K562 (cell line): Measurements from ENCODE around the gene SNUPN. TPM values are rescaled to one million over a fixed set of nuclear protein-coding genes. Genes with fewer than 3 reads are reported as not detected.

Experiments used
- BHLHE40 ChIP-seq: IDR thresholded peaks from 2 replicates; pipeline ENCODE4 v1.6.1; 2011; ENCODE audit warnings: low read length, improper control_type of control experiment
- CBFA2T3 ChIP-seq: fragments of 450-650 bp; IDR thresholded peaks from 2 replicates; pipeline ENCODE4 v1.6.1; 2017
- CHD2 ChIP-seq: IDR thresholded peaks from 2 replicates; pipeline ENCODE4 v1.6.1; 2011; ENCODE audit warnings: low read depth, low read length
- GTF2F1 ChIP-seq: IDR thresholded peaks from 2 replicates; pipeline ENCODE4 v1.6.1; 2011; ENCODE audit warnings: low read depth, low read length, improper control_type of control experiment
- HMG20B ChIP-seq: fragments of 250-450 bp; sonication (Bioruptor Pico); IDR thresholded peaks from 2 replicates; pipeline ENCODE4 v1.5.0; 2021; ENCODE audit warnings: mild to moderate bottlenecking
- NCOA4 ChIP-seq: fragments of 450-650 bp; IDR thresholded peaks from 2 replicates; pipeline ENCODE4 v1.6.1; 2018; ENCODE audit warnings: mild to moderate bottlenecking; ENCODE audit not compliant: partially characterized antibody
- NCOR1 ChIP-seq: fragments of 450-650 bp; IDR thresholded peaks from 2 replicates; pipeline ENCODE4 v1.6.1; 2016; ENCODE audit warnings: mild to moderate bottlenecking, moderate library complexity
- NR3C1 ChIP-seq: sonication (generic); formaldehyde crosslinking; IDR thresholded peaks from 2 replicates; pipeline ENCODE4 v1.8.1; 2022; ENCODE audit warnings: missing genetic modification reagents
- NUFIP1 ChIP-seq: fragments of 450-650 bp; IDR thresholded peaks from 2 replicates; pipeline ENCODE4 v1.6.1; 2018; ENCODE audit not compliant: partially characterized antibody
- PRMT5 ChIP-seq: sonication (generic); formaldehyde crosslinking; IDR thresholded peaks from 2 replicates; pipeline ENCODE4 v1.5.0; 2020; ENCODE audit warnings: missing genetic modification reagents
- PTRF ChIP-seq: fragments of 450-650 bp; IDR thresholded peaks from 2 replicates; pipeline ENCODE4 v1.6.1; 2016; ENCODE audit warnings: mild to moderate bottlenecking, missing genetic modification characterization, missing compliant biosample characterization
- TCF3 ChIP-seq: sonication (generic); formaldehyde crosslinking; IDR thresholded peaks from 2 replicates; pipeline ENCODE4 v1.4.0; 2020; ENCODE audit warnings: mild to moderate bottlenecking, missing genetic modification reagents
- ZNF436 ChIP-seq: fragments of 250-450, 450-650 bp; sonication (Bioruptor Pico); formaldehyde crosslinking; IDR thresholded peaks from 2 replicates; pipeline ENCODE4 v1.7.0; 2020; ENCODE audit warnings: mild to moderate bottlenecking
- ZNF507 ChIP-seq: conservative IDR thresholded peaks from 2 replicates; pipeline ENCODE4 v1.6.1; 2017; ENCODE audit warnings: missing genetic modification characterization, missing compliant biosample characterization
- ZNF764 ChIP-seq: fragments of 250-450 bp; sonication (Bioruptor Pico); IDR thresholded peaks from 2 replicates; pipeline ENCODE4 v1.4.0; 2020; ENCODE audit warnings: low read depth, mild to moderate bottlenecking, moderate library complexity
- ZNF778 ChIP-seq: fragments of 450-650 bp; formaldehyde crosslinking; IDR thresholded peaks from 2 replicates; pipeline ENCODE4 v1.4.0; 2020; ENCODE audit warnings: mild to moderate bottlenecking, moderate library complexity
- polyA plus RNA-seq, 8 experiments: library from polyadenylated mRNA; depleted of rRNA in 4 of 8; stranded (reverse) in 5 of 8; unstranded in 3 of 8; fragments of >200 nt; fragmentation: Nextera tagmentation in 2 of 8; fragmentation: Illumina TruSeq in 1 of 8; extraction: Ambion mirVana in 2 of 8; extraction: Trizol in 1 of 8; gene quantifications; 2 replicates each; pipeline versions ENCODE4 v1.2.1 to v1.2.3, GENCODE V29; 2011 to 2014; ENCODE audit warnings: inconsistent platforms in 1 of 8, missing spikeins in 1 of 8
- total RNA-seq, 7 experiments: library from RNA; depleted of rRNA in 6 of 7; stranded (reverse); fragments of >200 nt in 6 of 7; fragmentation: Illumina TruSeq in 2 of 7; extraction: Trizol in 2 of 7; gene quantifications; 2 replicates each; pipeline versions ENCODE4 v1.2.1 to v1.2.3, GENCODE V29; 2011 to 2021; ENCODE audit warnings: low replicate concordance in 1 of 7
- TF ChIP-seq, protein P1 (sequence below): sonication (generic); formaldehyde crosslinking; IDR thresholded peaks from 2 replicates; pipeline ENCODE4 v1.8.1; 2023; ENCODE audit warnings: mild to moderate bottlenecking, missing genetic modification reagents
- TF ChIP-seq, protein P2 (sequence below): fragments of 450-650 bp; IDR thresholded peaks from 2 replicates; pipeline ENCODE4 v1.6.1; 2016; ENCODE audit warnings: antibody characterized with exemption
- TF ChIP-seq, protein P3 (sequence below): sonication (generic); formaldehyde crosslinking; IDR thresholded peaks from 2 replicates; pipeline ENCODE4 v1.8.0; 2022; ENCODE audit warnings: mild to moderate bottlenecking, missing genetic modification reagents
- TF ChIP-seq, protein P4 (sequence below): sonication (generic); formaldehyde crosslinking; IDR thresholded peaks from 2 replicates; pipeline ENCODE4 v1.8.0; 2022; ENCODE audit warnings: mild to moderate bottlenecking, missing genetic modification reagents
- TF ChIP-seq, protein P5 (sequence below), 2 experiments: fragments of 200-800 bp in 1 of 2; sonication (Bioruptor generic) in 1 of 2; sonication (generic) in 1 of 2; formaldehyde crosslinking in 1 of 2; IDR thresholded peaks in 1 of 2; conservative IDR thresholded peaks in 1 of 2; 2 replicates each; pipeline versions ENCODE4 v1.5.0 to v1.6.1; 2016 to 2020; ENCODE audit warnings: missing compliant biosample characterization in 1 of 2, missing genetic modification characterization in 1 of 2, missing genetic modification reagents in 1 of 2

The SNUPN gene
- total and polyA plus RNA-seq, 9 of the 15 experiments (the other 6 are each of a cell fraction or from before 2014, with no cell fraction given), result 32.2 to 78.3 (median 40.0) TPM

DNA sequence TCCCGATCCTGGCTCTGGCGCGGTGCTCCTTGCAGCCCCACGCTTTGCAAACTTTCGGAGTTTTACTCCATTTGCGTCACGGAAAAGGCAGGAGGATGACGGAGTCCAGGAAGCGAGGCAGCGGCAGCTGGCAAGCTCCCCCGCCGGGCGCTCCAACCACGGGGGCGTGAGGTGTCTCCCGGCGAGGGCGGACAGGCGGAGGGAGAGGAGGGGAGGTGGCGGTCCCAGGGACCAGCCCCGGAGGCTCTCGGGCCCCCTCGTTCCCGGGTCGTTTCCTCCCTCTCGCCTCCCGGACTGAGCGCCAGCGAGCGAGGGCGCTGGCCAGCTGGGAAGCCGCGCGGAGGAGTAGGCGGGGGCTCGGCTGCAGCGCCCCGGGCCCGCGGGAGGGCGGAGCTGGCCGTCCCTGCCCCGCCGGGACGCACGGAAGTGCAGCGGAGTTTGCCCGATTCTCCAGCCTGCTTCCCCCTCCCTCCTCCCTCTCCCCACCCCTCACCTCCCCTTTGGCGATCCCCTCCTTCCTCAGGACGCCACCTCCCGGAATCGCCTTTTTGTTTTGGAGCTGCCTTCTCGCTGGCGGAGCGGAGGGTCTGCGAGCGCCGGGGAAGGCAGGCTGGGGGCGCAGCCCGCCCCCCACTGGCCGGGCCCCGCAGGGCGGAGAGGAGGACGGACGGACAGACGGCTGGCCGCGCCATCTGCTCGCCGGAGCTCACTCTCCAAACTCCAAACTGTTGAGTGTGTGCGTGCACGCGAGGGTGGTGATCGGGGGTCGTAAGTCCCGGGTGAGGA is 22.0 kb upstream of the SNUPN start, which contains the start of gene SNX33 (continued):
- TF ChIP-seq NCOA4, result no peak
- no peak for TF ChIP-seq CHD2
- TF ChIP-seq, protein P1, sequence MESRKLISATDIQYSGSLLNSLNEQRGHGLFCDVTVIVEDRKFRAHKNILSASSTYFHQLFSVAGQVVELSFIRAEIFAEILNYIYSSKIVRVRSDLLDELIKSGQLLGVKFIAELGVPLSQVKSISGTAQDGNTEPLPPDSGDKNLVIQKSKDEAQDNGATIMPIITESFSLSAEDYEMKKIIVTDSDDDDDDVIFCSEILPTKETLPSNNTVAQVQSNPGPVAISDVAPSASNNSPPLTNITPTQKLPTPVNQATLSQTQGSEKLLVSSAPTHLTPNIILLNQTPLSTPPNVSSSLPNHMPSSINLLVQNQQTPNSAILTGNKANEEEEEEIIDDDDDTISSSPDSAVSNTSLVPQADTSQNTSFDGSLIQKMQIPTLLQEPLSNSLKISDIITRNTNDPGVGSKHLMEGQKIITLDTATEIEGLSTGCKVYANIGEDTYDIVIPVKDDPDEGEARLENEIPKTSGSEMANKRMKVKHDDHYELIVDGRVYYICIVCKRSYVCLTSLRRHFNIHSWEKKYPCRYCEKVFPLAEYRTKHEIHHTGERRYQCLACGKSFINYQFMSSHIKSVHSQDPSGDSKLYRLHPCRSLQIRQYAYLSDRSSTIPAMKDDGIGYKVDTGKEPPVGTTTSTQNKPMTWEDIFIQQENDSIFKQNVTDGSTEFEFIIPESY, result no peak
- no peak for TF ChIP-seq GTF2F1
- TF ChIP-seq, protein P2, sequence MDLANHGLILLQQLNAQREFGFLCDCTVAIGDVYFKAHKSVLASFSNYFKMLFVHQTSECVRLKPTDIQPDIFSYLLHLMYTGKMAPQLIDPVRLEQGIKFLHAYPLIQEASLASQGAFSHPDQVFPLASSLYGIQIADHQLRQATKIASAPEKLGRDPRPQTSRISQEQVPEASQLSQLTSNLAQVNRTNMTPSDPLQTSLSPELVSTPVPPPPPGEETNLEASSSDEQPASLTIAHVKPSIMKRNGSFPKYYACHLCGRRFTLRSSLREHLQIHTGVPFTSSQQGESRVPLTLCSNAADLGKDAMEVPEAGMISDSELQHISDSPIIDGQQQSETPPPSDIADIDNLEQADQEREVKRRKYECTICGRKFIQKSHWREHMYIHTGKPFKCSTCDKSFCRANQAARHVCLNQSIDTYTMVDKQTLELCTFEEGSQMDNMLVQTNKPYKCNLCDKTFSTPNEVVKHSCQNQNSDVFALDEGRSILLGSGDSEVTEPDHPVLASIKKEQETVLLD, result no peak; the same call in 1 of the 2 replicates
- TF ChIP-seq CBFA2T3, result no peak
- peak; percentile 19; the same call in 1 of the 2 replicates for TF ChIP-seq TCF3
- no peak for TF ChIP-seq NR3C1
- no peak for TF ChIP-seq ZNF778
- no peak for TF ChIP-seq PTRF (tag)
- TF ChIP-seq ZNF764, result no peak
- no peak for TF ChIP-seq ZNF436 (CRISPR knock-in tag)
- TF ChIP-seq PRMT5 (CRISPR knock-in tag), result no peak
- TF ChIP-seq NCOR1, result no peak; the same call in 1 of the 2 replicates
- TF ChIP-seq BHLHE40, result 0 out of 2 replicates have a peak, but pooled peaks have one; percentile 26
- TF ChIP-seq, protein P3, sequence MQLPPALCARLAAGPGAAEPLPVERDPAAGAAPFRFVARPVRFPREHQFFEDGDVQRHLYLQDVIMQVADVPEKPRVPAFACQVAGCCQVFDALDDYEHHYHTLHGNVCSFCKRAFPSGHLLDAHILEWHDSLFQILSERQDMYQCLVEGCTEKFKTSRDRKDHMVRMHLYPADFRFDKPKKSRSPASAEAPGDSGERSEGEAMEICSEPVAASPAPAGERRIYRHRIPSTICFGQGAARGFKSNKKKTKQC (CRISPR knock-in tag), result no peak
- TF ChIP-seq ZNF507 (tag), result no peak
- TF ChIP-seq, protein P4, sequence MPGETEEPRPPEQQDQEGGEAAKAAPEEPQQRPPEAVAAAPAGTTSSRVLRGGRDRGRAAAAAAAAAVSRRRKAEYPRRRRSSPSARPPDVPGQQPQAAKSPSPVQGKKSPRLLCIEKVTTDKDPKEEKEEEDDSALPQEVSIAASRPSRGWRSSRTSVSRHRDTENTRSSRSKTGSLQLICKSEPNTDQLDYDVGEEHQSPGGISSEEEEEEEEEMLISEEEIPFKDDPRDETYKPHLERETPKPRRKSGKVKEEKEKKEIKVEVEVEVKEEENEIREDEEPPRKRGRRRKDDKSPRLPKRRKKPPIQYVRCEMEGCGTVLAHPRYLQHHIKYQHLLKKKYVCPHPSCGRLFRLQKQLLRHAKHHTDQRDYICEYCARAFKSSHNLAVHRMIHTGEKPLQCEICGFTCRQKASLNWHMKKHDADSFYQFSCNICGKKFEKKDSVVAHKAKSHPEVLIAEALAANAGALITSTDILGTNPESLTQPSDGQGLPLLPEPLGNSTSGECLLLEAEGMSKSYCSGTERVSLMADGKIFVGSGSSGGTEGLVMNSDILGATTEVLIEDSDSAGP, result no peak
- TF ChIP-seq HMG20B (CRISPR knock-in tag), result no peak
- no peak for TF ChIP-seq NUFIP1
- TF ChIP-seq, protein P5, sequence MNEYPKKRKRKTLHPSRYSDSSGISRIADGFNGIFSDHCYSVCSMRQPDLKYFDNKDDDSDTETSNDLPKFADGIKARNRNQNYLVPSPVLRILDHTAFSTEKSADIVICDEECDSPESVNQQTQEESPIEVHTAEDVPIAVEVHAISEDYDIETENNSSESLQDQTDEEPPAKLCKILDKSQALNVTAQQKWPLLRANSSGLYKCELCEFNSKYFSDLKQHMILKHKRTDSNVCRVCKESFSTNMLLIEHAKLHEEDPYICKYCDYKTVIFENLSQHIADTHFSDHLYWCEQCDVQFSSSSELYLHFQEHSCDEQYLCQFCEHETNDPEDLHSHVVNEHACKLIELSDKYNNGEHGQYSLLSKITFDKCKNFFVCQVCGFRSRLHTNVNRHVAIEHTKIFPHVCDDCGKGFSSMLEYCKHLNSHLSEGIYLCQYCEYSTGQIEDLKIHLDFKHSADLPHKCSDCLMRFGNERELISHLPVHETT (CRISPR knock-in tag; conservative IDR thresholded peaks at IDR 0.05 in 1 of 2, IDR thresholded peaks at IDR 0.05 in 1 of 2), result peak in 1 of 2 experiments; percentile 73; a peak in 1 of 4 replicates
